ENCODE data around the gene CPXM2.

The CPXM2 gene

GRCh38 chr10:123843835-123844234 is 47.8 kb downstream of the CPXM2 start:
- no peak for DNase-seq

GRCh38 chr10:123842692-123843385 is 48.8 kb downstream of the CPXM2 start:
- no peak for DNase-seq

GRCh38 chr10:123841560-123841959 is 50.0 kb downstream of the CPXM2 start:
- no peak for DNase-seq

- DNase-seq: no peak
Observed at GRCh38 chr10:123841115-123841514, 50.5 kb downstream of the CPXM2 start.

GRCh38 chr10:123840714-123841113 is 50.9 kb downstream of the CPXM2 start:
- DNase-seq: no peak

- no peak for DNase-seq
Observed at GRCh38 chr10:123838596-123839310, 52.9 kb downstream of the CPXM2 start.

GRCh38 chr10:123837756-123838155 is 53.9 kb downstream of the CPXM2 start:
- DNase-seq: no peak

- DNase-seq: no peak
Observed at GRCh38 chr10:123836418-123837145, 55.0 kb downstream of the CPXM2 start.

- DNase-seq: no peak
Observed at GRCh38 chr10:123835575-123835974, 56.0 kb downstream of the CPXM2 start.

- DNase-seq: no peak
Observed at GRCh38 chr10:123833170-123833850, 58.3 kb downstream of the CPXM2 start.

- DNase-seq: no peak
Observed at GRCh38 chr10:123831259-123831658, 60.3 kb downstream of the CPXM2 start.

GRCh38 chr10:123821136-123821535 is 70.5 kb downstream of the CPXM2 start:
- DNase-seq: no peak

GRCh38 chr10:123809632-123810031 is 82.0 kb downstream of the CPXM2 start:
- no peak for DNase-seq

GRCh38 chr10:123808906-123809305 is 82.7 kb downstream of the CPXM2 start:
- DNase-seq: no peak

GRCh38 chr10:123808286-123808685 is 83.3 kb downstream of the CPXM2 start:
- no peak for DNase-seq

GRCh38 chr10:123807444-123808035 is 84.1 kb downstream of the CPXM2 start:
- DNase-seq: no peak

- no peak for DNase-seq
Observed at GRCh38 chr10:123804716-123805115, 86.9 kb downstream of the CPXM2 start.

GRCh38 chr10:123800821-123801220 is 90.8 kb downstream of the CPXM2 start:
- no peak for DNase-seq

- no peak for DNase-seq
Observed at GRCh38 chr10:123800289-123800688, 91.3 kb downstream of the CPXM2 start.

- no peak for DNase-seq
Observed at GRCh38 chr10:123798856-123799255, 92.8 kb downstream of the CPXM2 start.

GRCh38 chr10:123797813-123798212 is 93.8 kb downstream of the CPXM2 start:
- DNase-seq: no peak

GRCh38 chr10:123796736-123797135 is 94.9 kb downstream of the CPXM2 start:
- no peak for DNase-seq
